ENCODE measurements around the gene SNX13.

The SNX13 gene

GRCh38 chr7:17940302-17940883 is at the start of gene SNX13:
Gene SNX13 (minus strand): TSS chr7:17940494. CDS start chr7:17940295, 199 bp downstream.
- peak; percentile 70 to 78 for DNase-seq

DNA sequence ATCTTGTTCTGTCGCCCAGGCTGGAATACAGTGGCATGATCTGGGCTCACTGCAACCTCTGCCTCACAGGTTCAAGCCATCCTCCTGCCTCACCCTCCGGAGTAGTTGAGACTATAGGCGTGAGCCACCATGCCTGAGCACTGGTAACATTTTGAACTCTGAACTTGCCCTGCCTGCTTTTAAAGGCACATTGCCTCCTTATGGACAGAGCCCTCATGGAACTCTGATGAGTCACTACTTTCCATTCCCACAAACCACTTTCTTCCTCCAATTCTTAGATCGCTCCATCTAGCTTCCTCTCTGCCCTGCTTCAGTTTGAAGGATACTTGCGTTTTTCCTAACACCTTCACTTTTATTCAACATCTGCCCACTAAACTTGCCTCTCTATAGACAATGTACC is 49.3 kb upstream of the SNX13 start:
- DNase-seq: no peak

DNA sequence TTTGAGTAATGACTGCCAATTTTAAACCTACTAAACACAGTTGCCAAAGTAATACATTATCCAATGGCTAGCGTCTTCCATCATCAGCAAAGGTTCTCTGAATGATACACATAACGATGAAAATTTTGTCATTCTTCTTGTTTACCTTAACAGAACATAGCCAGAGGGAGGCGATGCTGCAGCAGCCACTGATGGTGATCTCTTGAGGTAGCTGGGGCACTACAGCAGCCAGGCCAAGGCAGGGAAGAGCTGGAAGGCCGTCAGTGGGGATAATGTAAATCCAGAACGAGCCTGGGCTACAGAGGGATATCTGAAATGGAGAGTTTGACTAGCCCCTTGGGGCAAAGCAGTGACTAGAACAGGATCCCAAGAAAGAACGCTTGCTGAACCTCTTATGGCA is 48.6 kb upstream of the SNX13 start:
- DNase-seq: no peak

- DNase-seq: peak; percentile 2 to 83
These were observed 47.8 kb upstream of the SNX13 start for GRCh38 chr7:17988141-17988540.

- DNase-seq: no peak
These were observed 46.6 kb upstream of the SNX13 start for GRCh38 chr7:17986851-17987250.

DNA sequence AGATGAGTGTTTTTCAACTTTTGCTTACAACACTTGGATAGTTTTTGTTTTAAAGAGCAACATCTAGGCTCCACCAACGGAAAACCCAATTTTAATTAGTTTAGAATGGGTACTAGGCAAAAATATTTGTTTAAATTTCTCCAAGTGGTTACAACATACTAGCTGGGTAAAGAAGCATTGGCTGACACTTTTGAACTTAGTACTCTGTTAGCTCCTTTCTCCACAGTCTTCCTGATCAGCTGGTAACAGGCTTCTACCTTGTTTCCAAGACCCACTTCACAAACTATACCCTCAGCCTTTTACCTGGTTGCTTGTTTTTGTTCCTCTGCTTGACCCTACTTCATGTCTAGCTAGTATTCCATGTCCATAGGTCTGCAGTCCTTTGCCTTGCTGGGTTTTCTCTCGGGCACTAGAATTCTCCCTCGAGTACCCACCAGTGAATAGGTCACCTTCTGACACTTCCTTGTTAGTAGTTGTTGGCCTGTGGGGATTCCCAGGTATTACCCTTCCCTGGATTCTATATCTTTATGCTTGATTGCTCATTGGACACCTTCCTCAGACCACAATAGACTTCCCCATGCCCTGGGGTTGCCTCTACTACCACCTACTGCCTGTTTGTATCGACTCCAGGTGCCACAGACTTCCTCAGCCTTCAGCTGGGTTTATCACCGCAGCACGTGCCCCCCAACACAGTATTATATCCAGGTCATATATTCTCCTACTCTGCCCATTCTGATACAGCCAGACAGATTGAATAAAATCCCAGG is 45.4 kb upstream of the SNX13 start:
- no peak for DNase-seq

- DNase-seq: no peak
These were observed 44.0 kb upstream of the SNX13 start for GRCh38 chr7:17984288-17984687.

- no peak for DNase-seq
These were observed 43.1 kb upstream of the SNX13 start for GRCh38 chr7:17983221-17984062.

- no peak for DNase-seq
These were observed 36.7 kb upstream of the SNX13 start for GRCh38 chr7:17976952-17977351.

GRCh38 chr7:17971411-17971810 is 31.1 kb upstream of the SNX13 start:
- no peak for DNase-seq

GRCh38 chr7:17968791-17969715 is 28.8 kb upstream of the SNX13 start:
- no peak for DNase-seq

- no peak for DNase-seq
These were observed 26.4 kb upstream of the SNX13 start for GRCh38 chr7:17966706-17967105.

DNA sequence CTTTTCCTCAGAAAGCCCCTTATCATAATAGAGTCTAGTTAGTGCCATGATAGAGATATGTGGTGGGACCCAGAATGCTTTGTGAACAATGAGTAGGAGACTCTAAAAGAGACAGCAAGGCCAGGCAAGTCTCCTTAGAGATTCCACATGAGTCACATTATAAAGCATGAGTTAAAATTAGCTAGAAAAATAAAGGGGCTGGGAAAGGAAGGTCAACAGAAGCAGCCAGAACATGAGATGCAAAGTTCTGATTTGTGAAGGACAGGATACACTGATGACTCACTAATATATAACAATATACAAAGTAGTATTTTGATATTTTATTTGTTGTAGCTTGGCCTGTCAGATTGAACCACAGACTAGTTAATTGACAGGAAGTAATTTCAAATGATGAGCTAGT is 25.3 kb upstream of the SNX13 start:
- DNase-seq: no peak

DNA sequence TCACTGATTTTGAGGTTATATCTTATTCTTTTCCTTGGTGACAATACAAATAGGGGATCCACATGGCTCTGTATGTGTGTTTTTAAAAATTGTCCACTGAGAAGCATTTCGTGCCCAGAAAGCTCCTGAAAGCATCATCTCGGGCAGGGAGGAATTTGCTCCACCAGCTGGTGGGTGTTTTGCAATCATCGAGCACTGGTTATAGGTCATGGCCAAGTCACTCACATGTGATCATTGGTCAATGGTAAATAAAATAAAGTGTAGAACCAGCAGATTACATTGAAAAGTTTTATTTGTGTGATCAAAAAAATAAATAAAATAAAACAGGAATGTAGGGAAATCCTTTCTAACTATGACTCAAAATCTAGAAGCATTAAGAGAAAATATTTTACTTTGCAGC is 23.0 kb upstream of the SNX13 start:
- DNase-seq: no peak

DNA sequence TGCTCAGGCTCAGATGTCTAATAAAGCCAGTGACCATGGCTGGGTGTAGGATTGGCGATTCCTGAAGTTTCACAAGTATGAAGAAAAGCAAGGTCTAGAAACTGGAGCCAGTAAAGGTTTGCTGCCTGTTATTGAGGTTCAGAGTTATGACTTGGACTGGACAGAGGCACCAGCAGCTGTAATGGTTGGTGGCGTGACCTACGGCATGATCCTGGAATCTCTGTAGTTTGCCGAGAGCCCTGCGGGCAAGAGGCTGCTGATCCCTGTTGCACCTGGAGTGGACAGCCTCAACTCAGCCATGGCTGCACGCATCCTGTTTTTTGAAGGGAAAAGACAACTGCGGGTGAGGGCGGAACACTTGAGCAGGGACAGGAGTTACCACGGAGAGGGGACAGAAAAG is 22.4 kb upstream of the SNX13 start:
- no peak for DNase-seq

- no peak for DNase-seq
These were observed 17.6 kb upstream of the SNX13 start for GRCh38 chr7:17957871-17958270.

DNA sequence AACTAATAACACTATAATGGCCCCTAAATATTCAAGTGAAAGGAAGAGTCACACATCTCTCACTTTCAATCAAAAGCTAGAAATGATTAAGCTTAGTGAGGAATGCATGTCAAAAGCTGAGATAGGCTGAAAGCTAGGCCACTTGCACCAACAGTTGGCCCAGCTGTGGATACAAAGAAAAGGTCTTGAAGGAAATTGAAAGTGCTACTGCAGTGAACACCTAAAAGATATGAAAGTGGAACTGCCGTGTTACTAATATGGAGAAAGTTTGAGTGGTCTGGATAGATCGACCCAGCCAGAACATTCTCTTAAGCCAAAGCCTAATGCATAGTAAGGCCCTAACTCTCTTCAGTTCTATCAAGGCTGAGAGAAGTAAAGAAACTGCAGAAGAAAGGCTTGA is 12.1 kb upstream of the SNX13 start:
- DNase-seq: no peak

- no peak for DNase-seq
These were observed 11.5 kb upstream of the SNX13 start for GRCh38 chr7:17951742-17952254.

- DNase-seq: no peak
These were observed 8.4 kb upstream of the SNX13 start for GRCh38 chr7:17948526-17949238.

DNA sequence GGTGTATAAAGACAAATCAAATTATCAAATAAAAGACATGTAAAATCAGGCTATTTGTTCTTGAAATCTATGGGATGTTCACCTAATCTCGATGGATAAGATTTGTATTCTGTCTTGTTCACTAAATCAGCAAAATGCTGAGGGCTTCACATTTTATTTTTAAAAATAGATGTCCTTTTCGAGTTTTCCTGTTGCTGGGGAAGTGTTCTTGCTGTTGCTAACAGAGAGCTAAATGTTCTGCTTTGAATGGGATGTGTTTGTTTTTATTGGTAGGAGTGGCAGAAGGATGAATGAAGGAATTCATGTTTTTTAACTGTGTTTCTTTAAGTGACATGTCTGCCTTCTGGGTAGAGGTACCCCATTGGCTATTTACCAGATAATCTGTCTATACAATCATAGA is 7.3 kb upstream of the SNX13 start:
- no peak for DNase-seq

DNA sequence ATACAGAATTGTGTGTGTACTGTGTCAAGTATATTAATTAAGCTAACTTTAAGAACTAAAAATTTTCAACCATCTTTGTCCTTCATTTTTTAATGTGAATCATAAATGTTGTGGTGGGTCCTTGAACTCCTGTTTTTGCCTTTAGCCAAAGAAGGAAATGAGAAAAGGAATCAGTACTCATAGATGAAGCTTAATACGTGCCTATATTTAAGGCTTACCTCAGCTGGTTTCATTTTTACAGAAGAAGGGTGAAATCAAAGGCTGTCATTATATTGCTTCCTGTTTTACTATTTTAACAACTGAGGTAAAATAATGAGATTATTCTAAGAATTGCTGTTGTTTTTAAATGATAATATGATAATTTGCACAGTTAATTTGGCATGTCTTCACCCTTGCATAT is 6.3 kb upstream of the SNX13 start:
- no peak for DNase-seq

GRCh38 chr7:17944720-17945119 is 4.4 kb upstream of the SNX13 start:
- DNase-seq: no peak
